Measurements from ENCODE around the gene C11orf16. TPM values are rescaled to one million over a fixed set of nuclear protein-coding genes. Genes with fewer than 3 reads are reported as not detected.

Gene C11orf16
- total RNA-seq, 1 experiment from 2014 or later, result not detected

DNA sequence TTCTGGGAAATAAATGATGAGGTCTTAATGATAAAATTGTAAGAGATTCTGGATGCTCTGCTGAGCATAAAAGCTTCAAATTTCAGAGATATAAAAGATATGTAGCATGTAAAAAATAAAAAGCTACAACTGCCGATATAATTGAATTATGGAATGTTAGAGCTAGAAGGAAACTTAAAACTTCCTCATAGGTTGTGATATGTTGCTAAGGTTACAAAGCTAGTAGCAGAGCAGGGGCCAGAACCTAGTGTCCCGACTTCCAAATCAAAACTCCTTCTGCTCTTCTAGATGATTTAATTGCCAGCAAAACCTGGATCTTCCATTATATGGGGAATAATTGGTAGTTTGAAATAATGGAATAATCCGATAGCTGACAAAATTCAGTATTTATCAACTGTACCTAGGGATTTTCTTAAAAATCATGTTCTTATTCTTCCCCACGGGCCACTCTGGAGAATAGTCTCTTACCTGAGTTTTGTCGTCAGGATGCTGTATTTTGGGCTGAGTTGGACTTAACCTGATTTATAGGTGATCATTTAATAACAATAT lies 9.8 kb upstream of the C11orf16 start, which contains the start of gene ASCL3:
Gene ASCL3 (minus strand): TSS at position 499 of the 549 bp plus-strand sequence. CDS start 4,855 bp downstream, outside the sequence.
- Histone ChIP-seq H3K4me3 (no peak within 1 kb of the TSS), H3K9me3 (ENCODE audit: insufficient read depth, low read depth) (no peaks in the 10 kb centered on the region), H3K9me2 (ENCODE audit: insufficient read depth) (no peaks in the 10 kb centered on the region), H3K4me1 (replicated peaks; ENCODE audit: insufficient read depth) (no peaks in the 10 kb centered on the region), H3K36me3 (ENCODE audit: low read depth) (0 out of 2 replicates have a peak, but pooled peaks cover 4% of the 10 kb centered on the region), H2AFZ (no peak within 1 kb of the TSS), H3F3A (ENCODE audit: insufficient read depth, low read depth) (no peaks in the 10 kb centered on the region), H3K79me2 (ENCODE audit: low read depth) (no peaks in the 10 kb centered on the region), H3K4me2 (no peak within 1 kb of the TSS), H3K27ac (no peak within 1 kb of the TSS), H3K27me3 (ENCODE audit: insufficient read depth, low read depth) (no peaks in the 10 kb centered on the region), H4K20me1 (ENCODE audit: insufficient read depth) (no peaks in the 10 kb centered on the region)
- POLR2A ChIA-PET (ENCODE audit: unreplicated experiment), result interaction anchor here (0.6 kb wide), 1 partner anchor 18 kb away, joined by 5 read pairs; no protein-coding TSS in a partner anchor
- no peak for TF ChIP-seq EZH2 (IDR thresholded peaks at IDR 0.05; ENCODE audit: low read depth)
- TF ChIP-seq, protein P1, sequence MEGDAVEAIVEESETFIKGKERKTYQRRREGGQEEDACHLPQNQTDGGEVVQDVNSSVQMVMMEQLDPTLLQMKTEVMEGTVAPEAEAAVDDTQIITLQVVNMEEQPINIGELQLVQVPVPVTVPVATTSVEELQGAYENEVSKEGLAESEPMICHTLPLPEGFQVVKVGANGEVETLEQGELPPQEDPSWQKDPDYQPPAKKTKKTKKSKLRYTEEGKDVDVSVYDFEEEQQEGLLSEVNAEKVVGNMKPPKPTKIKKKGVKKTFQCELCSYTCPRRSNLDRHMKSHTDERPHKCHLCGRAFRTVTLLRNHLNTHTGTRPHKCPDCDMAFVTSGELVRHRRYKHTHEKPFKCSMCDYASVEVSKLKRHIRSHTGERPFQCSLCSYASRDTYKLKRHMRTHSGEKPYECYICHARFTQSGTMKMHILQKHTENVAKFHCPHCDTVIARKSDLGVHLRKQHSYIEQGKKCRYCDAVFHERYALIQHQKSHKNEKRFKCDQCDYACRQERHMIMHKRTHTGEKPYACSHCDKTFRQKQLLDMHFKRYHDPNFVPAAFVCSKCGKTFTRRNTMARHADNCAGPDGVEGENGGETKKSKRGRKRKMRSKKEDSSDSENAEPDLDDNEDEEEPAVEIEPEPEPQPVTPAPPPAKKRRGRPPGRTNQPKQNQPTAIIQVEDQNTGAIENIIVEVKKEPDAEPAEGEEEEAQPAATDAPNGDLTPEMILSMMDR (conservative IDR thresholded peaks at IDR 0.05), result no peak
- no TSS peak for BruUV-seq (replicated peaks)
- DNase-seq, result no peak
- CTCF ChIA-PET, result no interaction called here
- intact Hi-C loops (cut with micrococcal nuclease; ENCODE audit: unreplicated experiment), result no loop called here

- H3K79me2 ChIP-seq (ENCODE audit: low read depth), result no peaks in the 10 kb centered on the region
- H4K20me1 ChIP-seq (ENCODE audit: insufficient read depth), result no peaks in the 10 kb centered on the region
- no peak overlapping the region for H3K4me2 ChIP-seq
- no peaks in the 10 kb centered on the region for H3F3A ChIP-seq (ENCODE audit: insufficient read depth, low read depth)
- ChIA-PET CTCF (no interaction called here), POLR2A (ENCODE audit: unreplicated experiment) (no interaction called here)
- H3K9me3 ChIP-seq (ENCODE audit: insufficient read depth, low read depth), result no peaks in the 10 kb centered on the region
- no peak overlapping the region for H2AFZ ChIP-seq
- no peaks in the 10 kb centered on the region for H3K4me1 ChIP-seq (replicated peaks; ENCODE audit: insufficient read depth)
- no peaks in the 10 kb centered on the region for H3K36me3 ChIP-seq (ENCODE audit: low read depth)
- H3K9me2 ChIP-seq (ENCODE audit: insufficient read depth), result no peaks in the 10 kb centered on the region
- no peaks in the 10 kb centered on the region for H3K27me3 ChIP-seq (ENCODE audit: insufficient read depth, low read depth)
- H3K27ac ChIP-seq, result no peak overlapping the region
- BruUV-seq (replicated peaks), result no TSS peak
- DNase-seq, result no peak
- H3K4me3 ChIP-seq, result no peak overlapping the region
- no peak for TF ChIP-seq EZH2 (IDR thresholded peaks at IDR 0.05; ENCODE audit: low read depth)
- TF ChIP-seq, protein P1 (conservative IDR thresholded peaks at IDR 0.05), result no peak
- intact Hi-C loops (cut with micrococcal nuclease; ENCODE audit: unreplicated experiment), result no loop called here
These were observed 8.8 kb upstream of the C11orf16 start for GRCh38 chr11:8941341-8942103.

DNA sequence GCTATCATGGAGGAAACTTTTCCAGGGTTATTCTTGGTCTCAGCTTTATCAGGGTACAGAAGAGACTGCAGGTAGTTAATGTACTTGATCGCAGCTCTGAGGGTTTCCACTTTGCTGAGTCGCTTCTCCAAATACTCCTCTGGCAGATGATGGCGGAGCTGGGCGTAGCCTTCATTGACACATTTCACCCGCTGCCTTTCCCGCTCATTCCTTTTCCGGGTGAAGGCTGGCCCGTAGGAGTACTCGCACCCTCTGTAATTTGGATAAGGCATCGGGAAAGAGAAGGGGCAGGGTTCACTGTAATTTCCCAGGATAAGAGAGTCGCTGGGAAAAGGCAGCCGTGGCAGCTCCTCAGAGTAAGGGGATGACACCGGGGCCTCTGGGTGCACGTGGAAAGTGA lies 4.9 kb upstream of the C11orf16 start:
- TF ChIP-seq EZH2 (IDR thresholded peaks at IDR 0.05; ENCODE audit: low read depth), result no peak
- TF ChIP-seq, protein P1 (conservative IDR thresholded peaks at IDR 0.05), result no peak
- intact Hi-C loops (cut with micrococcal nuclease; ENCODE audit: unreplicated experiment), result no loop called here
- H3K9me2 ChIP-seq (ENCODE audit: insufficient read depth), result no peaks in the 10 kb centered on the region
- H3K27me3 ChIP-seq (ENCODE audit: insufficient read depth, low read depth), result no peaks in the 10 kb centered on the region
- BruUV-seq (replicated peaks), result no TSS peak
- ChIA-PET CTCF (no interaction called here), POLR2A (ENCODE audit: unreplicated experiment) (interaction anchor here (0.6 kb wide), 1 partner anchor 636 kb away, joined by 3 read pairs; the partner anchor contains the start of gene WEE1)
- H3K9me3 ChIP-seq (ENCODE audit: insufficient read depth, low read depth), result no peaks in the 10 kb centered on the region
- no peak overlapping the region for H3K4me2 ChIP-seq
- H3K27ac ChIP-seq, result no peak overlapping the region
- peaks cover 8% of the 10 kb centered on the region; the same call in 1 of the 2 replicates for H3F3A ChIP-seq (ENCODE audit: insufficient read depth, low read depth)
- no peaks in the 10 kb centered on the region for H3K79me2 ChIP-seq (ENCODE audit: low read depth)
- no peak overlapping the region for H2AFZ ChIP-seq
- H3K4me3 ChIP-seq, result no peak overlapping the region
- no peak for DNase-seq
- H3K36me3 ChIP-seq (ENCODE audit: low read depth), result no peaks in the 10 kb centered on the region
- 0 out of 2 replicates have a peak, but pooled peaks cover 12% of the 10 kb centered on the region for H3K4me1 ChIP-seq (replicated peaks; ENCODE audit: insufficient read depth)
- H4K20me1 ChIP-seq (ENCODE audit: insufficient read depth), result no peaks in the 10 kb centered on the region

Measured in PC-9 (cell line).